Activated naive CD8-positive, alpha-beta T cell treated with anti-CD3 and anti-CD28 coated beads for 36 hours (primary cell): ENCODE measurements around the gene ABCB4. TPM values are rescaled to one million over a fixed set of nuclear protein-coding genes. Genes with fewer than 3 reads are reported as not detected.

ENCODE experiments used
- DNase-seq: peaks from one replicate; pipeline ENCODE4 v3.0.0; 2021
- H3K27ac Mint-ChIP-seq: one replicate; pipeline ENCODE4 v1.8.0; 2022; ENCODE audit warnings: mild to moderate bottlenecking, moderate library complexity, mixed read lengths
- H3K27me3 Mint-ChIP-seq: one replicate; pipeline ENCODE4 v1.8.0; 2022; ENCODE audit warnings: mild to moderate bottlenecking, mixed read lengths
- H3K36me3 Mint-ChIP-seq: one replicate; pipeline ENCODE4 v1.8.0; 2021; ENCODE audit warnings: mild to moderate bottlenecking, mixed read lengths
- H3K4me1 Mint-ChIP-seq: one replicate; pipeline ENCODE4 v1.8.0; 2021; ENCODE audit warnings: mixed read lengths
- H3K4me3 Mint-ChIP-seq: one replicate; pipeline ENCODE4 v1.8.0; 2022; ENCODE audit warnings: mild to moderate bottlenecking, moderate library complexity, mixed read lengths
- H3K9me3 Mint-ChIP-seq: one replicate; pipeline ENCODE4 v1.8.0; 2022; ENCODE audit warnings: mixed read lengths
- total RNA-seq, 2 experiments: library from RNA; stranded (reverse); gene quantifications; one replicate each; pipeline ENCODE4 v1.2.3, GENCODE V29; 2021

Gene ABCB4
- total RNA-seq, 2 experiments from 2014 or later = 0.38 to 0.43 TPM

GRCh38 chr7:87363342-87363741 is 112.1 kb downstream of the ABCB4 start:
- H3K4me1 Mint-ChIP-seq = no peaks in the 10 kb centered on the region
- H3K27ac Mint-ChIP-seq = no peak overlapping the region
- H3K36me3 Mint-ChIP-seq = peaks cover 5% of the 10 kb centered on the region
- no peaks in the 10 kb centered on the region for H3K9me3 Mint-ChIP-seq
- no peak for DNase-seq
- no peak overlapping the region for H3K4me3 Mint-ChIP-seq
- H3K27me3 Mint-ChIP-seq = no peaks in the 10 kb centered on the region

GRCh38 chr7:87361320-87361719 is 114.2 kb downstream of the ABCB4 start:
- no peak overlapping the region for H3K27ac Mint-ChIP-seq
- no peaks in the 10 kb centered on the region for H3K27me3 Mint-ChIP-seq
- H3K9me3 Mint-ChIP-seq = no peaks in the 10 kb centered on the region
- peaks cover 8% of the 10 kb centered on the region for H3K36me3 Mint-ChIP-seq
- DNase-seq = no peak
- no peaks in the 10 kb centered on the region for H3K4me1 Mint-ChIP-seq
- H3K4me3 Mint-ChIP-seq = no peak overlapping the region

- Mint-ChIP-seq H3K4me3 (no peak overlapping the region), H3K9me3 (peaks cover 1% of the 10 kb centered on the region), H3K27ac (no peak overlapping the region), H3K36me3 (peaks cover 24% of the 10 kb centered on the region), H3K27me3 (no peaks in the 10 kb centered on the region), H3K4me1 (no peaks in the 10 kb centered on the region)
- DNase-seq = no peak
Observed at GRCh38 chr7:87359366-87359765, 116.1 kb downstream of the ABCB4 start.

GRCh38 chr7:87356448-87356847 is 119.0 kb downstream of the ABCB4 start:
- no peak overlapping the region for H3K27ac Mint-ChIP-seq
- H3K36me3 Mint-ChIP-seq = peaks cover 37% of the 10 kb centered on the region
- DNase-seq = no peak
- peaks cover 3% of the 10 kb centered on the region for H3K9me3 Mint-ChIP-seq
- no peaks in the 10 kb centered on the region for H3K4me1 Mint-ChIP-seq
- no peaks in the 10 kb centered on the region for H3K27me3 Mint-ChIP-seq
- no peak overlapping the region for H3K4me3 Mint-ChIP-seq

- Mint-ChIP-seq H3K4me3 (no peak overlapping the region), H3K27me3 (no peaks in the 10 kb centered on the region), H3K9me3 (peaks cover 3% of the 10 kb centered on the region), H3K36me3 (peaks cover 46% of the 10 kb centered on the region), H3K4me1 (no peaks in the 10 kb centered on the region), H3K27ac (no peak overlapping the region)
- no peak for DNase-seq
Observed at GRCh38 chr7:87354749-87355148, 120.7 kb downstream of the ABCB4 start.

Other genes starting within 250 kb of the ABCB4 start
- gene CROT, start 130.0 kb downstream of the ABCB4 start, total RNA-seq = 1 to 10 TPM; 7.0 to 7.2 TPM
- 10 to 100 TPM in 1 of 2 experiments, 1 to 10 TPM in 1; 9.5 to 15.3 TPM for gene ABCB1, start 125.2 kb upstream of the ABCB4 start, total RNA-seq
- 1 to 10 TPM in 1 of 2 experiments, under 1 TPM in 1; 0.94 to 1.7 TPM for gene RUNDC3B, start 152.7 kb upstream of the ABCB4 start, total RNA-seq